HG02970 (cell line): Measurements from ENCODE around the gene CCDC142.
"Not testable (repeated sequence)": the region's sequence is repeated elsewhere in the genome, so short reads cannot be mapped to it uniquely, and the experiment has no call there.

Experiments used
- ATAC-seq: cut with Tn5 transposase; IDR thresholded peaks from one replicate; pipeline ENCODE4 v1.9.1; 2021; ENCODE audit warnings: mild to moderate bottlenecking, moderate library complexity, moderate number of reproducible peaks; ENCODE audit not compliant: unreplicated experiment, low FRiP score

CCDC142 gene

DNA sequence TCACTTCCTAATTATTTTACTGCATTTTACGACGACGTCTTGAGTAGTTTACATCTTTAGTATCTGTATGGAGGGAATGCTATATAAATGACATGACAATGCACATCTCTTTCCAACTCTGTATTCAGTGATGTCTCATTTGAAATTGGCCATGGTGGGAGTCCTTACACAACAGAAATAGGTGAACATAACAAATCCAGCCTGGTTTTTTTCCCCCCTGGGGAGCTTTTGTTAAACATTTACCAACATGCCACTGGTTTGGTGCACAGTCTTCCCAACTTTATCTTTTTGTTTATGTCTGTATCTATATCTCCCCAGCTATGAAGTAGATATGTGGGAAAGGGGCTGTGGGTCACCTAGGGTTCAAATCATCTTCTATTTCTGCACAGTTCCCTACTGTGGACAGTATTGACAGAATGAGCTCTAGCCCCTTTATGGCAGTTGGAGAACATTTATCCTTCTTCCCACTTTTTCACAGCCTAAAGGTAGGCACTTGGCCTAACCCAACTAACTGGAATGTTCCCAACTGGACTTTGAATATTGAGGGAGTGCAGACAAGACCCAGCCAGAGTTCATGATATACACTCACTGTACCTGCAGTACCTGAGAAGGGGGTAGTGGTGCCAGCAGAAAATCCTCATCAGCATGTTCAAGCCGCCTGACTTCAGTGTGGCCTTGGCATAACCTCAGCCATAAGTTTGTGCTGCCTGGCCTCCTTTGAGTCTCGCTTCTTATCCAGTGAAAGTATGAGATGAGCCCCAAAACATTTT is 35.4 kb downstream of the CCDC142 start:
- ATAC-seq, result no peak

DNA sequence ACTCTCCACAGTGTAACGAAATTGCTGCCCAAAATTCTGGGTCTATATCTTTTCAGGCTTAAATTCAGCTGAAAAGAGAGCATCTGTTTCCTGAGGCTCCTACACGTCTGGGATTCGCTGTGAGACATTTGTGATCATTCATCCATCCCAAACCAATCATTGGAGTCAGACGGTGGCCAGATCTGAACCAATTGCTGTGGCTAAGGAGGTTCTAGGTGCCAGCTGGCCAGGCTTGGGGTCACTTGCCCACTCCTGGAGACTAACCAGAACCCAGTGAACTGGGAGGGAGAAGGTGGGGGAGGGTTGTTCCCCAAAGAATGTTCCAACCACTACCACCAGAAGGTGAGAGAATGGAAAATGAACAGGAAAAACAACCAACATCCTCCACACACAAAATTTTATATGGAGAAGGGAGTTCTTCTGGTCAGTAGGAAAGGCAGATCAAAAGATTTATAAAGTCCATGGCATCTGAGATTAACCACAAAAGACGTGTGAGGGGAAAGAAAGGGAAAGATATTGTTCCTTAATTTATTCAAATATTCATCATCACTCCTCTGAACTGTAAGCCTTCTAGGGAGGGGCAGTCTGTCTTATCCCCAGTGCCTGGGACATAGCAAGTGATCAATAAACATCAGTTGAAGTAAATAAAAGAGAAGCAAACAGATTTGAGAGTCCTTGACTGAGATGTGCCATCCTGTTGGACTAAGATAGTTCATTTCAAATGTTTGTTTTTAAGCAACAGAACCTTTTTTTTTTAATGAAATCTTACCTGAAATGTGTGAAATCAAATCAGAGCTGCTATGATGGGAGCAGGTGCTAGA is 38.1 kb downstream of the CCDC142 start:
- ATAC-seq, result no peak

DNA sequence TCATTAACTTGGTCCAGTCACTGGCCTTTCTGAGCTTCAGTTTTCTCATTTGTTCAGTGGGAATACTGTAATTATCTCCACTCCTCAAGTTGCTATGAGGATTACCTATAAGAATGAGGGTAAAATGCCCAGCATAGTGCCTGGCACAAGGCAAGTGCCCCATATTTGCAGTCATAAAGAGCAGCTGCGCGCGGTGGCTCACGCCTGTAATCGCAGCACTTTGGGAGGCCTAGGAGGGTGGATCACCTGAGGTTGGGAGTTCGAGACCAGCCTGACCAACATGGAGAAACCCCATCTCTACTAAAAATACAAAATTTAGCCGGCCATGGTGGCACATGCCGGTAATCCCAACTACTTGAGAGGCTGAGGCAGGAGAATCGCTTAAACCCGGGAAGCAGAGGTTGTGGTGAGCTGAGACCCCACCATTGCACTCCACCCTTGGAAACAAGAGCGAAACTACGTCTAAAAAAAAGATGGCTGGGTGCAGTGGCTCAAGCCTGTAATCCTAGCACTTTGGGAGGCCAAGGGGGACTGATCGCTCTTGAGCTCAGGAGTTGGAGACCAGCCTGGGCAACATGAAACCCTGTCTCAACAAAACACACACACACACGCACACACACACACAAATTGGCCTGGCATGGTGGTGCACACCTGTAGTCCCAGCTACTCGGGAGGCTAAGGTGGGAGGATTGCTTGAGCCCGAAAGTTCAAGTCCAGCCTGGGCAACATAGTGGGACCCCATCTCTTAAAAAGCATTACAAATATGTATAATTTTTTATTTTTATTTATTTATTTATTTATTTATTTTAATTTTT is 40.1 kb downstream of the CCDC142 start:
- ATAC-seq, result not testable (repeated sequence)

DNA sequence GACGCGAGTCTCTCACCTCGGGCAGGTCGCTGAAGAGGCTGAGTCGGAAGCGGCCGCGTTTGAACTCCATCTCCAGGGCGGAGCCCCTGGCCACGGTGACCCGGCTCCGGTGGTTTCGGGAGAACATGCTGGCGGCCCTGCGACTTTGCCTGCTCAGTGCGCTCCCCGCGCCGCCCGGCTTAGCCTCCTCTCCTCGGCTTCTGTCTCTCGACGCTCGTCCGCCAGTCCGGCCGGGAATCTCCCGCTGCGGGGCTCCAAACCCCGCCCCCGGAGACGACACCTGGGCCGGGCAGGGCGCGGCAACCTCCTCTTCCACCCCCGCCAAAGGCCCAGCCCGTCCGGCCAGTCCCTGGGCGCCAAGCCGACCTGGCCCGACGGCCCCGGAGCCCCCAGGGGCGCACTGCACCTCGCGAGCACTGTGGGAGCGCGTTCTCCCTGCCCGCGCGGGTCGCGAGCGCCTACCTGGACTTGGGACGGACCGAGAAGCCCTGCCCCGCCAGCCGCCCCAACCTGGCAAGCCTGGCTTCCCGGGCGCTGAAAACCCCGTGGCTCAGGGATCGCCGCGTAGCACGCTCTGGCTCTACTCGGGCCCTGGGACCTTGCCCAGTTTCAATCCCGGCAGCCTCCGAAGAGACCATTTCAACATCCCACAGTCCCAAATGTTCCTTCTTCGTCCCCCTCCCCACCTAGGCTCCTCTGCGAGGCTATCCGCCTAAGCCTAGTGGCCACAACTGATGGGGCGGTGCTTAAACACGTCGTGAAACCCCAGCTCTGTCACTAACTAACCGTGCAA is 40.9 kb downstream of the CCDC142 start, which contains the start of gene RTKN:
TSS of gene RTKN (minus strand) at position 248 of the 793 bp plus-strand sequence. CDS start at position 127, 121 bp downstream.
- no peak for ATAC-seq

DNA sequence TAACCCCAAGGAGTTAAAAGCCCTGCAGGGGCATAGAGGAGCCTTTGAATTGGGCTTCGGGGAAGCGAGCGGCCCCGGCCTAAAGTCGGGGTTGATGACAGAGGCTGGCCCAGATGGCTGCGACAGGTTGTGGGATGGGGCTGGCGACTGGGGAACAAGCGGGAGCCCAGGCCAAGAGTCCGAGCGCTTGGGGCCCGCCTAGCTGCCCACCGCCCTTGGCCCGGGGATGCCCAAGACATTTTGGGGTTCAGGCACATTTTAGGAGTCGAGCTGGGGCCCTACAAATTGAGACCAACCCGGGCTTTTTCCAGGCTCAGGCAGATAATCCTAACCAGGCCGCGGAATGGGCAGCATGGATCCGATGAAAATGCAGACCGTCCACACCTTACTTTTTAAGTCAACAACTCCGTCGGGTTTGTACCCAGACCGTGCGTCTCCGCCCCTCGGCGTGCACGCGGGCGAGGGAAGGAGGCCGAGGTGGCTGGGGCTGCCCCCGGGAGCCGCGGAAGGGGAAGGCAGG is 41.6 kb downstream of the CCDC142 start:
- ATAC-seq, result no peak

DNA sequence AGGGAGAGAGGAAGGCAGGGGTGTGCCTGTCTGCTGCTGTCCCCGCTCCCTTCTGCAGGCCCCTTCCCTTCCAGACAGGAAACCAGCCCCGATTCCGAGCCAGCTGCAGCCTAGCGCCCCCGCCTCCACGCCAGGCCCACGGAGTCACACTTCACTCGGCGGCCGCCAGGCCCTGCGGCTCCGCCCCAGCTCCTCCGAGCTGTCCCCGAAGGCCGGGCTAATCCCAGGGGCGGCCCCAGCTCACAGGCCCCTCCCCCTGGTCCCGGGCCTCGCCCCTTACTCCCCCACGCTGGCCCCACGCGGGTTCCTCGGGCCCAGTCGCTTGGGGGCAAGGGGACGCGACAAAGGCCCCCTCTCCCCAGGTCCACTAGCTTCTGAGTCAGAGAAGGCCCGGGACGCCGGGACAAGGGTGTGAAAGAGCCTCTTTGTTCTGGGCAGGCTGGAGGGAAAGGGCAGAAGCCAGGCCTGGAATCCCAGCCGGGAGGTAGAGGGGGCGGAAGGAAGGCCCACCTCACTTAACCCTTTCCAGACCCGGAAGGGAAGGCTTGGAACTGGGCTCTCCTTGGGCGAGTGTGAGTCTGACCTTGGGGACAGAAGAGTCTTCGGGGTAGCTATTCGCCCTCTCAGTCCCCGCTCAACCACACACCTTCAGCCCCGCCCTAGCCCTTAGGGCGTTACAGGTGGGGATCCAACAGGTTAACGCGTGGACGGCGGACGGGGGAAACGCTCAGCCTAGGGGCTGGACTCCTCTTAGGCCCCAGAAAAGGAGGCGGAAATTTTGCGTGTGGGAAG is 42.2 kb downstream of the CCDC142 start:
- ATAC-seq, result peak; percentile 53

DNA sequence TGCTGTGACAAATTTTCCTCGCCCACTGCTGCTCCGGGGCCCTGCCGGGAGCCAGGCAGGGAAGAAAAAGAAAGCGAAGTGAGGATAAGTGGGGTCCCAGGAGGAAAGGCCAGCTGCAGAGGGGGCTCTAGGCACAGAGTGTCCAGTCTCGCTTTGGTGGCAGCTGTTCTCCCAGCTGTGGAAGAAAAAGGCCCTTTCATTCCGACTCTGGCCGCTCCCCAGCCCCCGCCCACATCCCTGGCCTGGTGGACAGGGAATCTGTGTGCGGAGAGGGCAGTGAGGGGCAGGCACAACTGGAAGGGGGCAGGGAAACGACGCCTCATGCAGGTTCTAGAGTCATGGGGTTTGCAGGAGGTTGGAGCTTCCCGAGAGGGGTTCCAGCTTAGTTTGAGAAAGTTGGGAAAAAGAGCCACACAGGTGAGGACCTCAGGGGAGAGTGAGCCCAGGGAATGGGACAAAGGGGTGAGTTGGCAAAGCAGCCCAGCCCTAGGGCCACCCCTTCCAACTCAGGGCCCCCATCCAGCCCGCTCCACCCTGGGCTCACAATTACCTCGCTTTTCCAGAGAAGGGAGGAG is 42.9 kb downstream of the CCDC142 start:
- ATAC-seq, result no peak

DNA sequence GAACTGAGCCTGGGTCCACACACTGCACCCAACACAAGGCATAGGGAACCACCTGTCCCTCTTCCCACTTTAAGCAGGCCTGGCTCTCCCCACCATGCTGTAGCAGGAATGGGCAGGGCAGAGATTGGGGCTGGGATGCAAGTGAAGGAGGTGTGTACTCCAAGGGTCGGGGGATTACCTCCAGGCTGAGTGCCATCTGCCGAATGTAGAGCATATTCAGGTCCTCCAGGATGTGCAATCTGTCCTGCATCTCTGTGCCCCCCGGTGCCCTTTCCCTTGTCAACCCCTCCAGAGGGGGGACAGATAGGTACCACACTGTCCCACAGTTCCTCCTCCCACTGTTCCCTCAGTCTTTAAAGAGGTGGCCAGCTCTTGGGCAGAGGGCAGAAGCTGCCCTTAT is 43.4 kb downstream of the CCDC142 start:
- no peak for ATAC-seq

DNA sequence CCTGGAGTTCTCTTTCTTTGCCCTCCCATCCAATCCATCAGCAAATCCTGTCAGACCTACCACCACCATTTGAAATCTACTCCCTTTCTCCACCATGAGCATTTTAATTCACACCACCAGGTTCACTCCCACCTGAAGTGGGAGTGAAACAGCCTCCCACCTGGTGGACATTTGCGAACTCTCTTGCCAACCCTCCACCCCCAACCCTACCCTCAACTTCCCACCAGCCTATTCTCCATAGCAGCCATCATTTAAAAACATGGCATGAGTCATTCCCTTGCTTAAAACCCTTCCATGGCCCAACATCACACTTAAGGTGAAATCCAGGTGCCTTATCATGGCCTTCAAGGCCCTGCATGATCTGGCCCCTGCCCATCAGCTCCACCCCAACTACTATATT is 44.5 kb downstream of the CCDC142 start:
- no peak for ATAC-seq

DNA sequence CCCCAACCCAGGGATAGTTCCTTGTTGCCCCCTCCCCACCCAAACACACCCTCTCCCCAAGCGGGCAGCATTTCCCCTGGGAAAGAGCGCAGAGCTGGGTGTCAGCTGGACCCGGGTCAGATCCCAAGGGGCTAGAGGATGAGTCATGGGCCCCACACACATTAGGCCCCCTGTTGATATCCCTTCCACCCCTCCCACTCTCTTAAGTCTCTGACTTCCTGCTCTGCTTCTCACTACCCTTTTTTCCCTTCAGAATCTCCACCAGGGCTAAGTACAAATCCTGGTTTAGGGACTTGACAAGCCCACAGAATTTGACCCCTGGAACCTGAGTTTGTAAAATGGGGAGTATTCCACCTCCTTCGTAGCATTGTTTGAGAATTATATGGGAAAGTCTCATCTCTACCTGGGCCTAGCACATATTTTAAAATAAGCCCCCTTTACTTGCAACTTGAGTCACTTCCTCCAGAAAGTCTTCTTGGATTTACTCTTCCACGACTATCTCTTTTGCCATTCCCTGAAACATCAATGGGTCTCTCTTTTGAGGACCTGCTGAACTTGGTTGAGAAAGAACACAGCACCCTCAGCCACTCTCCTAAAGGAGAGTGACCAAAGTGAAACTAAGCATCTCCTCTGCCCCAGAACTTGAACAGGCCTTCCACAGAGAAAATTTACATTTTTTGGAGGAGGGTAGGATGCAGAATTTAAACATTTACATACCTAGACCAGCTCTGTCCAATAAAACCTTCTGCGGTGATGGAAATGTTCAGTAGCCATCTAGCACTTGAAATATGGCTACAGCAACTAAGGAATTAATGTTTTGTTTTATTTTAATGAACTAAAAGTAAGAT is 45.7 kb downstream of the CCDC142 start:
- ATAC-seq, result no peak

DNA sequence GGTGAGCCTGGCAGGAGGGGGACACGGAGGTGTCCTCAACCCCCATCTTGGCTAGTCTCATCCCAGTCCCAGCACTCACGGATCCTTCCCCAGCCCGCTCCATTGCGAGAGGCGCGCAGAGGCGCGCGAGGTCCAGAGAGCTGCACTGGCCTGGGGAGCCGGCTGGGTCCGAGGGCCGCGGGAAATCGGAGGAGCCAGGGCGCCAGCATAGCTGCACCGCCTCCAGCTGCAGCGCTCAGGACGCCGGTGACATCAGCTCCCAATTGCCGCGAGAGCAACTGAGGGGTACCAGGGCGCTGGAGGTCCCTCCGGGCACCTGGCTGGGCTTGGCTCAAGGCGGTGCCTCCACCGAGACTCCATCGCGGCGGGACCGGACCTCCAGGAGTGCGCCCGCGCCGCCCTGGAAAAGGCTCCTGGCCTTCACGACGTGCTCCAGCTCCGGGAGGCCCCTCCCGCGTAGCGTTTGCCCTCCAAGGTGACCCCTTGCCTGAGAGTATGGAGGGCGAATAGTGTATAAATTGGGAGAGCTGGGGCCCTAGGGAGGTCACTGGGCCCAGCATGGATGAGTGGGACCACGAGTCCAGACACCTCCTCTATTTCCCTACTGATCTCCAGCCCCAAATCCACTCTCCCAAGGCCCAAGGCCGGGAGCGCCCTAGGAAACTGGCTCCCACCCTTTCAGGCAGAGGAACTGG is 46.5 kb downstream of the CCDC142 start:
- ATAC-seq, result no peak

DNA sequence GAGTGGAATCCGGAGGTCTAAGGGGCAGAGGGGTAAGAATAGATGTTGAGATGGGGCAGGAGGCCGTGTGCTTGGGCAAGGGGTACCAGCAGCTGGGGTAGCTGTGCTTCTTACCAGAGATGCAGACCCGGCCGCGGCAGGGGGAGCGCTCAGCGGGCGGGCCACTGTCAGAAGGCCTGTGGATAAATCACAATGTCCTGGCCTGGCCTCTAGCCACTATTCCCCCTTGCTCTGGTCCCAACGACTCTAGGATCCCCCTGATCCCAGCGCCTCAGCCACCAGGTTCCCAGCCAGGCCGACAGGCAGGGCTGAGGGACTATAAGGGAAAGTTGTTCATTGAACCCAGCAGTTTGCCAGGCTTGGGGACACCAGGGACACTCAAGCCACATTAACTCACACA is 52.3 kb downstream of the CCDC142 start:
- no peak for ATAC-seq

DNA sequence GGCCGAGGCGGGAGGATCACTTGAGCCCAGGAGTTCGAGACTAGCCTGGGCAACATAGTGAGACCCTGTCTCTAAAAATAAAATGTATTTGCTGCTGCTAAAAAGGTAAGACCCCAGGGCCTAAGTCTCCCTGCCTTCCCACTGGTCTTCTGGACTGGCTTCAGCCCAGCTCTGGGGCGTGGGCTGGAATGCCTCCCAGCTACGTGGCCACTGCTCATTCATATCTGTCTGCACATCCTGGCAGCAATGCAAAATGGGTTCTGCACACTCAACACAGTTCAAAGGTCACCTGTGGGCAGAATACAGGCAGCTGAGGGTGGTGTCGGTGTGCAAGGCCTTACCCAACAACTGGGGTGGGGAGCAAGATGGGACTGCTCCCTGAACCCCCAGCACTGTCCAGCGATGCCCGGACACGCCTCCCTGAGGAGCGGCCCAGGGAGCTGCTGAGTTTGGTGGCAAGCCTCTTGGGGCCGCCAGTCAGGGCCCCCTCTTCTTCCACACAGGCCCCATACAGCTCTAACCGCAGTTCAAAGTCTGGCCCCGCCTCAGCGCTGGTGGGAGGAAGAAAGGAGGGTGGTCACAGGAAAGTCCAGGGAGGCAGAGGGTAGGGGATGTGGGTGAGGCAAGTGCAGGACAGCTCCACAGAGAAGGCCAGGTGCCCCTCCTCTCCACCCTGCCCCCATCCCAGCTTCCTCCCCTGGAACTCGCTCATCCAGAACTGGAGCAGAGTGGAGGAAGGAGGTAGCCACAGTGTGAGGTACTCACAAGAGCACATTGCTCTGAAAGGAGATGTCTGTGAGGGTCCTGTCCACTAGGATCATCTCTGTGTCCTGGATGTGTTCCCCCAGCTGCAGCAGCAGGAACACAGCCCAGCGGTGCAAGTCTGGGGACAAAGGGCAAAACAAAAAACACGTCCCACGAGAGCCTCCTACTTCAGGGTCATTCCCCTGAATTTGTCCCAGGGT is 53.0 kb downstream of the CCDC142 start:
- ATAC-seq, result no peak

DNA sequence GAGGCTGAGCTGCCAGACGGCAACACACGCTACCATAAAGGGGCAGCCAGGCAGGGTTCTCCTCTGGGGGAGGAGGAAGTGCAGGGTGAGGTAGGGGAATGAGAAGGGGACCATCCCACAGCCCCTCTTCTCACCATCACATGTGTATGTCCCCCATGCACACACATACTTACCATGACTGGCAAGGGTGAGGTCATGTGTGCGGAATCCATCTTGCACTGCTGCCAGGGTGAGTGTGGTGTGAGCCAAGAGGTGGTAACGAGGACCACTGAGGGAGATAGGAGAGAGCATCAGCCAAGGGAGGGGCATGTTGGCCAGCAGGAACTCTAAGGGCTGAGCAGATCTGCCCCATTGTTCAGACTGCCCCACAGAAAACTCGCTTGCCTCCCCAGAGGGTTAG is 54.1 kb downstream of the CCDC142 start:
- ATAC-seq, result no peak

DNA sequence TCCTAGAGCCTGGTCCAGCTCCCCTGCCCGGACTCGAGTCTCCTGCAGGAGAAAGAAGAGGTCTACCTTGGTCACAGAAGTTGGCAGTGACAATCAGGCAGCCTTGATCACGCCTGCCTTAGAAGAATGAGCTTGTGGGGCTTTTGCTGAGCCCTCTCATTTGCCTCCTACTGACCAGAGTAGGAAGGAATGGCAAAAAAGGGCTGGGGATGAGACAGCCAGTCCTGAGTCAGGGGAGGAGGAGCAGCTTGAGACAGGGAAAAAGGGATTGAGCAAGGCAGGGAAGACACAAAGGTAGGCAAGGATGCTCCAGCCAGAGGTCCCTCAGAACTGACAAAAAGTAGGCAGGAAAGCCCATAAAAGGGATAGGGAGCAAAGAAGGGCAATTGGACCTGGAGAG is 55.2 kb downstream of the CCDC142 start:
- ATAC-seq, result no peak

DNA sequence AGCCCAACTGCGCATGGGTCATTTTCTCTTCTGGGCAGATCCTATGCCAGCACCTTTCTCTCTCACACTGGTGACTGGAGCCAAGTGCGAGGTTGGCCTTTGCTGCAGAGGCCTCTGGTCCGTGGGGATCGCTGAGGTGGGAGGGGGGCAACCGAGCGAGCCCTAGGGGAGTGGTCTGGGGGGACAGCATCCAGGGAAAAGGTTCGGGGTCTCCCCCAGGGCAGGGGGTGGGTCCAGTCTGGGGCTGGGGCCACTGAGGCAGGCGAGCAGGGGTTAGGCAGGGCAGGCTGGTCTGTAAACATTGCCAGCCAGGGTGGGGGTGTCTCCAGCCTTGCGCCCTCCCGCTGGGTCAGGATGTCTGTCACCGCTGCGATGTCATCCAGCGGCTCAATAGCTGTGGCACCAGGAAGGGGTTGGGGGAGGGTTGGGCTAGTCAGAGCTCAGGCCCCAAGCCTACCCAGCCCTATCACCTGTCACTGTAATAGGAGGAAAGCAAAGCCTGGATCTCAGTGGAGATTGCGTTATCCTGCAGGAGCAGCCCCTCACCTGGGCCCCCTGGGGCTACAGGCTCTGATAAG is 56.5 kb downstream of the CCDC142 start:
- no peak for ATAC-seq
